H1 (cell line): Measurements from ENCODE around the gene GDNF. TPM values are rescaled to one million over a fixed set of nuclear protein-coding genes. Genes with fewer than 3 reads are reported as not detected.

ENCODE experiments used
- BACH1 ChIP-seq: IDR thresholded peaks from 2 replicates; pipeline ENCODE4 v1.6.1; 2012; ENCODE audit warnings: low read length, improper control_type of control experiment
- CHD7 ChIP-seq: fragments of 300-600 bp; sonication (generic); IDR thresholded peaks from 2 replicates; pipeline ENCODE4 v1.7.1; 2012; ENCODE audit warnings: low read length, moderate library complexity, mild to moderate bottlenecking, inconsistent platforms; ENCODE audit not compliant: insufficient replicate concordance
- polyA plus RNA-seq, 7 experiments: library from polyadenylated mRNA; depleted of rRNA in 3 of 7; stranded (reverse) in 5 of 7; unstranded in 2 of 7; fragments of >200 nt in 5 of 7; fragments of 200-250 nt in 2 of 7; gene quantifications; 1 replicate in 5 of 7; 2 replicates in 1 of 7; 4 replicates in 1 of 7; pipeline versions ENCODE4 v1.2.1 to v1.2.3, GENCODE V29; 2011 to 2013; ENCODE audit warnings: missing spikeins in 2 of 7, mixed read lengths in 2 of 7
- total RNA-seq: library from RNA; stranded (reverse); fragmentation: NEBNext Ultra II Directional; extraction: Animal tissue kit (Norgen Biotek cat#: 25700); gene quantifications from 2 replicates; pipeline ENCODE4 v1.2.1, GENCODE V29; 2021

GDNF gene
- total and polyA plus RNA-seq, 2 of the 8 experiments (the other 6 are each of a cell fraction or from before 2014, with no cell fraction given): 0.15 to 2.0 TPM

- TF ChIP-seq CHD7 (no peak), BACH1 (no peak)
Observed at GRCh38 chr5:37803487-37803886, 36.4 kb downstream of the GDNF start (continued).
